ENCODE measurements around the gene NUMB. TPM values are rescaled to one million over a fixed set of nuclear protein-coding genes. Genes with fewer than 3 reads are reported as not detected.

Gene NUMB
- total and polyA plus RNA-seq, 2 donors (not counting 3 experiments of a cell fraction or from before 2014, with no cell fraction given), result 128 to 164 TPM

- intact Hi-C loops (cut with micrococcal nuclease), result no loop called here
- peaks cover 18% of the 10 kb centered on the region for H4K20me1 ChIP-seq (replicated peaks; ENCODE audit: control insufficient read depth, extremely low read depth, insufficient read depth, low read length)
- no peak for DNase-seq (ENCODE audit: low read depth, low spot score)
- H3K79me2 ChIP-seq (ENCODE audit: control insufficient read depth, insufficient read depth, low read length), result peaks cover 71% of the 10 kb centered on the region
- CTCF ChIA-PET, result interaction anchor here (1.1 to 1.4 kb wide), 3 partner anchors 9 to 103 kb away, joined by 5 read pairs; no protein-coding TSS in a partner anchor
- dilution Hi-C loops (cut with MboI; ENCODE audit: extremely low pct_ligation_motif_present, low sequenced_read_pairs), result no loop called here
- H3K4me1 ChIP-seq (ENCODE audit: control insufficient read depth, extremely low read depth, insufficient read depth, low read length), result no peaks in the 10 kb centered on the region
- TF ChIP-seq FOS (IDR thresholded peaks at IDR 0.05; ENCODE audit: borderline replicate concordance, insufficient read depth, low read length), result no peak
- no peak for TF ChIP-seq MYC (IDR thresholded peaks at IDR 0.05; ENCODE audit: low read depth, low read length)
- no peak for TF ChIP-seq GATA2 (IDR thresholded peaks at IDR 0.05; ENCODE audit: insufficient read depth, insufficient read length, low read depth, low read length)
- TF ChIP-seq POLR2A (IDR thresholded peaks at IDR 0.05; ENCODE audit: low read depth, low read length), result no peak
- no peak for TF ChIP-seq CTCF (IDR thresholded peaks at IDR 0.05; ENCODE audit: extremely low read depth in 1 of 2, insufficient read depth in 1 of 2, low read depth in 1 of 2, low read length in 2 of 2)
- no peak for TF ChIP-seq JUN (IDR thresholded peaks at IDR 0.05; ENCODE audit: borderline replicate concordance, insufficient read depth, insufficient read length, low read depth)
- TF ChIP-seq EZH2 (IDR thresholded peaks at IDR 0.05; ENCODE audit: borderline replicate concordance, low read depth, low read length, severe bottlenecking), result no peak
- no peak for TF ChIP-seq POLR2AphosphoS5 (IDR thresholded peaks at IDR 0.05; ENCODE audit: insufficient read depth, low read depth, low read length)
- no peak for TF ChIP-seq MAX (IDR thresholded peaks at IDR 0.05; ENCODE audit: insufficient read depth, insufficient read length)
- H3K9me3 ChIP-seq (replicated peaks; ENCODE audit: control insufficient read depth, insufficient read depth, low read length), result no peaks in the 10 kb centered on the region
- H3K36me3 ChIP-seq (ENCODE audit: control insufficient read depth in 2 of 2, extremely low read depth in 1 of 2, insufficient read depth in 2 of 2, low read length in 2 of 2), result peaks cover 0 to 2% of the 10 kb centered on the region in 2 experiments
- no peak overlapping the region for H3K4me2 ChIP-seq (ENCODE audit: insufficient read depth, low read length)
- H3K4me3 ChIP-seq (replicated peaks in 1 of 3; ENCODE audit: insufficient read depth in 1 of 3, low read depth in 1 of 3, low read length in 3 of 3), result no peak overlapping the region
- H3K27ac ChIP-seq (ENCODE audit: insufficient read depth, low read depth, low read length), result no peak overlapping the region
- H3K27me3 ChIP-seq (ENCODE audit: control insufficient read depth in 2 of 2, insufficient read depth in 2 of 2, low read length in 2 of 2), result no peaks in the 10 kb centered on the region
- no TSS peak for BruUV-seq (replicated peaks)
- H2AFZ ChIP-seq (ENCODE audit: low read depth, low read length), result no peak overlapping the region
- no peak overlapping the region for H3K9ac ChIP-seq (replicated peaks; ENCODE audit: extremely low read depth, insufficient read depth, low read length)
- H3K9me1 ChIP-seq (replicated peaks; ENCODE audit: control insufficient read depth, extremely low read depth, insufficient read depth, low read length), result peaks cover 4% of the 10 kb centered on the region
- peak; percentile 49 for FAIRE-seq
- POLR2A ChIA-PET, result no interaction called here
These were observed 60.5 kb downstream of the NUMB start for GRCh38 chr14:73397810-73398209.

Data from endothelial cell of umbilical vein (primary cell).